IMR-90 (cell line): ENCODE measurements around the gene LLGL1. TPM values are rescaled to one million over a fixed set of nuclear protein-coding genes. Genes with fewer than 3 reads are reported as not detected.

Source experiments
- ATAC-seq: fragments of 200-7000 bp; cut with Tn5 transposase; 2 replicates; pipeline ENCODE4 v1.9.1; 2020; ENCODE audit warnings: low read depth, mild to moderate bottlenecking, moderate library complexity
- BruUV-seq: library from RNA; stranded (reverse); fragments of 400-500 nt; replicated peaks from 2 replicates; lab custom pipeline; 2021; lab: Mats Ljungman, UMichigan
- CTCF ChIA-PET: fragments of 300-600 bp; formaldehyde crosslinking; extraction: SDS; loops from one replicate; lab custom pipeline; 2021; ENCODE audit warnings: antibody characterized with exemption; lab: Yijun Ruan, JAX
- POLR2A ChIA-PET: fragments of 300-600 bp; sonication (Branson Sonifier 250); formaldehyde crosslinking; loops from one replicate; lab custom pipeline; 2022; ENCODE audit warnings: antibody characterized with exemption; ENCODE audit not compliant: unreplicated experiment; lab: Charles Lee
- DNase-seq: peaks from one replicate; pipeline ENCODE4 v3.0.0; 2013
- H2AFZ ChIP-seq: replicated peaks from 2 replicates; pipeline ENCODE3; 2013; ENCODE audit warnings: low read length, mild to moderate bottlenecking; ENCODE audit not compliant: poor library complexity
- H2AK5ac ChIP-seq: 2 replicates; pipeline ENCODE4 v1.6.1; 2013; ENCODE audit warnings: low read depth, low read length, inconsistent platforms
- H2AK9ac ChIP-seq: replicated peaks from 2 replicates; pipeline ENCODE3; 2013; ENCODE audit warnings: mild to moderate bottlenecking, low read depth, low read length, moderate library complexity; ENCODE audit not compliant: poor library complexity
- H2BK120ac ChIP-seq: 2 replicates; pipeline ENCODE4 v1.6.1; 2013; ENCODE audit warnings: low read depth, low read length, inconsistent platforms
- H2BK15ac ChIP-seq: 3 replicates; pipeline ENCODE4 v1.6.1; 2013; ENCODE audit warnings: low read depth, low read length, inconsistent platforms
- H2BK20ac ChIP-seq: 2 replicates; pipeline ENCODE4 v1.6.1; 2013; ENCODE audit warnings: low read depth, mild to moderate bottlenecking, inconsistent platforms, low read length, moderate library complexity
- H2BK5ac ChIP-seq: 2 replicates; pipeline ENCODE4 v1.6.1; 2013; ENCODE audit warnings: mild to moderate bottlenecking, low read depth, low read length, inconsistent platforms; ENCODE audit not compliant: poor library complexity, severe bottlenecking
- H3K14ac ChIP-seq: replicated peaks from 2 replicates; pipeline ENCODE4 v1.6.1; 2013; ENCODE audit warnings: low read depth, low read length, inconsistent platforms
- H3K18ac ChIP-seq: 2 replicates; pipeline ENCODE4 v1.6.1; 2013; ENCODE audit warnings: low read depth, low read length, control low read depth
- H3K23ac ChIP-seq: 2 replicates; pipeline ENCODE4 v1.6.1; 2013; ENCODE audit warnings: low read depth, low read length, inconsistent platforms
- H3K27ac ChIP-seq: 2 replicates; pipeline ENCODE4 v1.5.1; 2013; ENCODE audit warnings: mild to moderate bottlenecking, control low read depth, low read length; ENCODE audit not compliant: insufficient read depth
- H3K27me3 ChIP-seq: 2 replicates; pipeline ENCODE4 v1.6.1; 2013; ENCODE audit warnings: low read length; ENCODE audit not compliant: control insufficient read depth, insufficient read depth
- H3K36me3 ChIP-seq: 2 replicates; pipeline ENCODE4 v1.6.1; 2013; ENCODE audit warnings: low read length, mixed read lengths; ENCODE audit not compliant: control insufficient read depth, insufficient read depth
- H3K4ac ChIP-seq: 2 replicates; pipeline ENCODE4 v1.6.1; 2013; ENCODE audit warnings: low read depth, low read length, inconsistent platforms
- H3K4me1 ChIP-seq: 2 replicates; pipeline ENCODE4 v1.6.1; 2013; ENCODE audit warnings: low read length, mixed read lengths; ENCODE audit not compliant: control insufficient read depth, insufficient read depth
- H3K4me2 ChIP-seq: 2 replicates; pipeline ENCODE4 v1.6.1; 2013; ENCODE audit warnings: low read depth, mild to moderate bottlenecking, control low read depth, low read length, moderate library complexity
- H3K4me3 ChIP-seq: 2 replicates; pipeline ENCODE4 v1.5.1; 2013; ENCODE audit warnings: low read depth, mild to moderate bottlenecking, control low read depth, low read length, moderate library complexity; ENCODE audit not compliant: insufficient read depth
- H3K56ac ChIP-seq: 2 replicates; pipeline ENCODE4 v1.6.1; 2013; ENCODE audit warnings: low read length, inconsistent platforms; ENCODE audit not compliant: insufficient read depth; ENCODE audit errors: extremely low read depth
- H3K79me1 ChIP-seq, 2 experiments: 2 replicates each; pipeline ENCODE4 v1.6.1; 2013; ENCODE audit warnings: low read length in 2 of 2, inconsistent platforms in 1 of 2, low read depth in 1 of 2
- H3K9ac ChIP-seq: 2 replicates; pipeline ENCODE4 v1.6.1; 2013; ENCODE audit warnings: low read depth, low read length, control low read depth
- H3K9me1 ChIP-seq: 2 replicates; pipeline ENCODE4 v1.6.1; 2013; ENCODE audit warnings: low read length, inconsistent platforms; ENCODE audit not compliant: insufficient read depth
- H3K9me3 ChIP-seq: 2 replicates; pipeline ENCODE4 v1.6.1; 2013; ENCODE audit warnings: low read length; ENCODE audit not compliant: control insufficient read depth, insufficient read depth
- H4K20me1 ChIP-seq: 2 replicates; pipeline ENCODE4 v1.6.1; 2013; ENCODE audit warnings: low read length, inconsistent platforms; ENCODE audit not compliant: insufficient read depth
- H4K5ac ChIP-seq: 2 replicates; pipeline ENCODE4 v1.6.1; 2013; ENCODE audit warnings: mild to moderate bottlenecking, low read depth, low read length, control low read depth
- H4K8ac ChIP-seq, 2 experiments: 2 replicates each; pipeline ENCODE4 v1.6.1; 2013; ENCODE audit warnings: low read depth in 2 of 2, low read length in 2 of 2, control low read depth in 1 of 2, inconsistent platforms in 1 of 2
- H4K91ac ChIP-seq: 2 replicates; pipeline ENCODE4 v1.6.1; 2013; ENCODE audit warnings: low read depth, low read length, inconsistent platforms; ENCODE audit not compliant: insufficient read depth
- BHLHE40 ChIP-seq: fragments of 150-350 bp; IDR thresholded peaks from 2 replicates; pipeline ENCODE4 v1.6.1; 2016; ENCODE audit warnings: mild to moderate bottlenecking, low read depth, low read length
- CEBPB ChIP-seq: IDR thresholded peaks from 2 replicates; pipeline ENCODE4 v1.6.1; 2012; ENCODE audit warnings: low read depth, low read length, improper control_type of control experiment
- CHD1 ChIP-seq: IDR thresholded peaks from 2 replicates; pipeline ENCODE4 v1.6.1; 2012; ENCODE audit warnings: low read depth, low read length, improper control_type of control experiment
- ELK1 ChIP-seq: fragments of 150-350 bp; IDR thresholded peaks from 2 replicates; pipeline ENCODE4 v1.6.1; 2016; ENCODE audit warnings: low read depth, mild to moderate bottlenecking, low read length, moderate library complexity, borderline replicate concordance
- FOS ChIP-seq: fragments of 150-350 bp; IDR thresholded peaks from 2 replicates; pipeline ENCODE4 v1.6.1; 2016; ENCODE audit warnings: low read depth, low read length
- MAFK ChIP-seq: IDR thresholded peaks from 2 replicates; pipeline ENCODE4 v1.6.1; 2012; ENCODE audit warnings: low read depth, low read length, improper control_type of control experiment
- MAZ ChIP-seq: IDR thresholded peaks from 2 replicates; pipeline ENCODE4 v1.6.1; 2012; ENCODE audit warnings: low read depth, mild to moderate bottlenecking, low read length, improper control_type of control experiment, moderate library complexity, borderline replicate concordance
- MXI1 ChIP-seq: IDR thresholded peaks from 2 replicates; pipeline ENCODE4 v1.6.1; 2012; ENCODE audit warnings: low read depth, mild to moderate bottlenecking, low read length, moderate library complexity, borderline replicate concordance
- NFE2L2 ChIP-seq: fragments of 150-350 bp; IDR thresholded peaks from 2 replicates; pipeline ENCODE4 v1.6.1; 2016; ENCODE audit warnings: low read depth, mild to moderate bottlenecking, low read length
- POLR2A ChIP-seq: IDR thresholded peaks from 2 replicates; pipeline ENCODE4 v1.6.1; 2012; ENCODE audit warnings: mild to moderate bottlenecking, low read depth, low read length
- RAD21 ChIP-seq: IDR thresholded peaks from 2 replicates; pipeline ENCODE4 v1.6.1; 2012; ENCODE audit warnings: low read length, improper control_type of control experiment
- RFX5 ChIP-seq: IDR thresholded peaks from 2 replicates; pipeline ENCODE4 v1.8.0; 2012; ENCODE audit warnings: low read depth, mild to moderate bottlenecking, low read length, moderate library complexity
- SMC3 ChIP-seq: fragments of 150-350 bp; IDR thresholded peaks from 2 replicates; pipeline ENCODE4 v1.6.1; 2016; ENCODE audit warnings: low read depth, mild to moderate bottlenecking, antibody characterized with exemption, low read length, moderate library complexity
- WGBS, 2 experiments: methylation state at CpG; one replicate each; pipeline versions ENCODE4 v1.1.5 to v1.1.7; 2013; ENCODE audit warnings: missing lambda C conversion rate in 2 of 2; ENCODE audit not compliant: insufficient read length in 1 of 2; ENCODE audit errors: extremely low coverage in 2 of 2; 5-methylcytosine and 5-hydroxymethylcytosine counted together
- dilution Hi-C: fragments of 300-500 bp; cut with HindIII; formaldehyde crosslinking; loops from one replicate; pipeline ENCODE4 v1.14.3; 2018; ENCODE audit warnings: low sequenced_read_pairs; ENCODE audit not compliant: unreplicated experiment
- in situ Hi-C: fragments of 300-500 bp; cut with MboI; formaldehyde crosslinking; loops from 3 replicates; pipeline ENCODE4 v1.14.3; 2019; ENCODE audit warnings: low sequenced_read_pairs, inconsistent platforms, mixed read lengths
- intact Hi-C: fragments of 100-400 bp; cut with micrococcal nuclease; formaldehyde crosslinking; loops from 2 replicates; pipeline ENCODE4 v1.10.0; 2022
- polyA plus RNA-seq, 3 experiments: library from polyadenylated mRNA; depleted of rRNA; stranded (reverse); fragments of >200 nt; gene quantifications; 2 replicates each; pipeline ENCODE4 v1.2.3, GENCODE V29; 2012; ENCODE audit warnings: low replicate concordance in 1 of 3
- total RNA-seq: library from RNA; depleted of rRNA; stranded (reverse); fragments of >200 nt; gene quantifications from 2 replicates; pipeline ENCODE4 v1.2.3, GENCODE V29; 2012
- TF ChIP-seq, protein P1 (sequence below): conservative IDR thresholded peaks from 2 replicates; pipeline ENCODE4 v1.5.1; 2012; ENCODE audit warnings: mild to moderate bottlenecking, low read depth, low read length, improper control_type of control experiment

LLGL1 gene
- total and polyA plus RNA-seq, 2 of the 4 experiments (the other 2 are of a cell fraction) = 40.1 to 52.9 TPM

DNA sequence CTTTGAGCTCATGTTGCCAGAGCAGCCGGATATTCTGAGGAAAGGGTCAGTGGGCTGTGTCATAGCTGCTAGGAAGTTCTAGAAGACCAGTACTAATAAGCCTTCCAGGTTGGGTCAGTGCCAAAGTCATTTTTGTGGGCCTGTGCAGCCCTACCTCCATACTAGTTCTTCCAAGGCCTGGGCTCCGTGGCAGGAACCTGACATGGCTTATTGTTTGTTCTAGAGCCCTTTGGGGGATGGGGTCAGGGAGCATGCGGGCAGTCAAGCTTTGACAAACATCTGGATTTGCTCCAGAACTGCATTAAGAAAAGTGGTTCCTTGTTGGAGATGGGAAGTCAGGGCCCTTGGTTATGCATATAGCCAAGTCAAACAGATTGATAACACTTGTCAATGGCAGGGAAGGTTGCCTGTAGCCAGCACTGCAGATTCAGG, 34.2 kb upstream of the LLGL1 start:
- intact Hi-C loops = no loop called here
- 83% methylated on average over 1 of the region's 3 CpGs; no CpG with 5 or more reads in 1 of the 2 experiments for WGBS, 2 experiments
- Histone ChIP-seq H2AK9ac (no peak overlapping the region), H2BK20ac (no peak overlapping the region), H4K8ac (no peak overlapping the region), H3K4me2 (no peak overlapping the region; the same call in 1 of the 2 replicates), H3K27ac (no peak overlapping the region), H4K5ac (no peak overlapping the region), H3K14ac (no peak overlapping the region; the same call in 1 of the 2 replicates), H2BK15ac (no peak overlapping the region), H2AFZ (no peak overlapping the region), H2BK120ac (no peak overlapping the region), H2AK5ac (no peak overlapping the region), H3K9ac (no peak overlapping the region), H3K36me3 (peaks cover 45% of the 10 kb centered on the region), H4K91ac (no peak overlapping the region), H3K4ac (no peak overlapping the region), H3K56ac (no peak overlapping the region), H4K20me1 (peaks cover 91% of the 10 kb centered on the region), H3K79me1 (peaks cover 29 to 85% of the 10 kb centered on the region in 2 experiments), H3K4me1 (peaks cover 30% of the 10 kb centered on the region), H3K9me1 (peaks cover 39% of the 10 kb centered on the region), H3K9me3 (no peaks in the 10 kb centered on the region), H3K23ac (no peak overlapping the region), H3K27me3 (no peaks in the 10 kb centered on the region), H3K4me3 (no peak overlapping the region), H2BK5ac (no peak overlapping the region), H3K18ac (no peak overlapping the region)
- TF ChIP-seq BHLHE40 (no peak), ELK1 (no peak), MAFK (no peak), CEBPB (no peak), CHD1 (no peak), FOS (no peak), SMC3 (no peak), MAZ (no peak), RAD21 (no peak), MXI1 (no peak), RFX5 (no peak), POLR2A (no peak), NFE2L2 (no peak)
- TF ChIP-seq, protein P1, sequence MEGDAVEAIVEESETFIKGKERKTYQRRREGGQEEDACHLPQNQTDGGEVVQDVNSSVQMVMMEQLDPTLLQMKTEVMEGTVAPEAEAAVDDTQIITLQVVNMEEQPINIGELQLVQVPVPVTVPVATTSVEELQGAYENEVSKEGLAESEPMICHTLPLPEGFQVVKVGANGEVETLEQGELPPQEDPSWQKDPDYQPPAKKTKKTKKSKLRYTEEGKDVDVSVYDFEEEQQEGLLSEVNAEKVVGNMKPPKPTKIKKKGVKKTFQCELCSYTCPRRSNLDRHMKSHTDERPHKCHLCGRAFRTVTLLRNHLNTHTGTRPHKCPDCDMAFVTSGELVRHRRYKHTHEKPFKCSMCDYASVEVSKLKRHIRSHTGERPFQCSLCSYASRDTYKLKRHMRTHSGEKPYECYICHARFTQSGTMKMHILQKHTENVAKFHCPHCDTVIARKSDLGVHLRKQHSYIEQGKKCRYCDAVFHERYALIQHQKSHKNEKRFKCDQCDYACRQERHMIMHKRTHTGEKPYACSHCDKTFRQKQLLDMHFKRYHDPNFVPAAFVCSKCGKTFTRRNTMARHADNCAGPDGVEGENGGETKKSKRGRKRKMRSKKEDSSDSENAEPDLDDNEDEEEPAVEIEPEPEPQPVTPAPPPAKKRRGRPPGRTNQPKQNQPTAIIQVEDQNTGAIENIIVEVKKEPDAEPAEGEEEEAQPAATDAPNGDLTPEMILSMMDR = no peak
- ChIA-PET POLR2A (no interaction called here), CTCF (no interaction called here)
- dilution Hi-C loops = no loop called here
- in situ Hi-C loops = no loop called here
- ATAC-seq (no peak), DNase-seq (no peak)
- BruUV-seq = no TSS peak
